HG03521 (cell line): ENCODE measurements around the gene ZNF256.
A peak's percentile ranks its signal among the peaks of the same experiment; 100 is the strongest.

ENCODE experiments used
- ATAC-seq: cut with Tn5 transposase; IDR thresholded peaks from one replicate; pipeline ENCODE4 v1.9.1; 2021; ENCODE audit warnings: mild to moderate bottlenecking, moderate library complexity; ENCODE audit not compliant: unreplicated experiment

Gene ZNF256

DNA sequence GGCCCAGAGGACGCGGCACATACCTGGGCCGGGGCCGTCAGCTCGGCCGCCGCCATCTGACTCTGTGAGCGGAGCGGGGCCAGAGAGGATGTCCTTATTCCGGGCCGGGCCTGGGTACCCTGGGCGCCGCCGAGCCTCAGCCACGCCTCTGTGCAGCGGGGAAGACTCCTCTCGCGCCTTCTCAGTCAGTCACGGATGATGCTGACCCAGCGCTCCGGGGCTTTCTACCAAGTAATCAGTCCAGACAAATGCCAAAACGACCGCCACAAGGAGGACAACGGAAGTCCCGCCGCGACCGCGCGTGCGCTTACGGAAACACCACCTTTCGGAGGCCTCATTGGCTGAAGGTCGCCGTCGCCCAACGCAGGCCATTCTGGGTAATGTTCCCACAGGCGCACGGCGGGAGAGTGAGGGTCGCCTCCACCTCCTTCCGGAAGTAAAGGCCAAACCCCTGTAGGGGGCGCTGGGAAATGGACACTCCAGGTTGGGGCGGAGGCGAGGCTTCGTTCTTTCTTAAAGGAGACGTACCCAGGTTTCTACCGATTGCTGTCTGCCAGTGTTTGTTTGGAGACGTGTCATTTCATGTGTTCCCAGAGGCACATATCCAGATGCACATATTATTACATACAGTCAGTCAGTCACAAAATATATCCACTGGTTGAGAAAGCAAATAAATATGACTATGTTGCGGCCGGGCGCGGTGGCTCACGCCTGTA lies at the start of gene ZNF256:
Gene ZNF256 (minus strand): TSS at position 288 of the 716 bp plus-strand sequence. CDS start 232 bp downstream, at position 56.
- peak; percentile 78 for ATAC-seq

DNA sequence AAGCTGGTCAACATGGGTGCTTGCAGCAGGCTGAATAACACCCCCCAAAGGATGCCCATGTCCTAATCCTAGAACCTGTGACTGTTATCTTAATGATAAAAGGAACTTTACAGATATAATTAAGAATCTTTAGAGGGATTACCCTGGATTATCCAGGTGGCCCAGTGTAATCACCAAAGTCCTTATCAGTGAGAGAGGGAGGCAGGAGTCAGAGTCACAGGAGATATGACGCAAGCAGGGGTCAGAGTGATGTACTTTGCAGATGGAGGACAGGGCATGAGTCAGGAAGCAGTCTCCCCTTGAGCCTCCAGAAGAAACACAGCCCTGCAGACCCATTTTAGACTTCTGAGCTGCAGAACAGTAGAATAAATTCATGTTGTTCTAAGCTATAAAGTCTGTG lies 45.3 kb upstream of the ZNF256 start:
- ATAC-seq, result no peak

- ATAC-seq, result no peak
Observed at GRCh38 chr19:57978586-57979289, 31.2 kb upstream of the ZNF256 start.

- no peak for ATAC-seq
Observed at GRCh38 chr19:57974434-57974833, 26.9 kb upstream of the ZNF256 start, which contains the start of gene C19orf18. Gene C19orf18, minus strand, starts transcription at chr19:57974534. Its CDS starts 102 bp downstream, at chr19:57974432.

DNA sequence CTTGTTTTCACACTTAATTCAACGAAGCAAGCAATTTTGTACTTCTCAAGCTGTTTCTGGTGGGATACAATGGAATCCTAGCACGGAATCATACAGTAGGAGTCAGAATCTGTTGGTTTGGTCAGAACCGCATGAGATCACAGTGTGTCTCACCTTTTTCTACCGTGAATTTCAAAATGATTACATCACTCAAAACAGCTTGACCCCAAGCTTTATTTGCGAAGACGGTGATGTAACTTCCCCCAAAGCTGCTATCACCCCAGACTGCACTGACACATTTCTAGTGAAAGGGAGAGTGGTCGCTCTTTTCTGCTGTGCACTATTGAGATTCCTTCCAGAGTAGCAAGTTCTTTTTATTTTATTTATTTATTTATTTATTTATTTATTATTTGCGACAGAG lies 17.3 kb upstream of the ZNF256 start:
- no peak for ATAC-seq

DNA sequence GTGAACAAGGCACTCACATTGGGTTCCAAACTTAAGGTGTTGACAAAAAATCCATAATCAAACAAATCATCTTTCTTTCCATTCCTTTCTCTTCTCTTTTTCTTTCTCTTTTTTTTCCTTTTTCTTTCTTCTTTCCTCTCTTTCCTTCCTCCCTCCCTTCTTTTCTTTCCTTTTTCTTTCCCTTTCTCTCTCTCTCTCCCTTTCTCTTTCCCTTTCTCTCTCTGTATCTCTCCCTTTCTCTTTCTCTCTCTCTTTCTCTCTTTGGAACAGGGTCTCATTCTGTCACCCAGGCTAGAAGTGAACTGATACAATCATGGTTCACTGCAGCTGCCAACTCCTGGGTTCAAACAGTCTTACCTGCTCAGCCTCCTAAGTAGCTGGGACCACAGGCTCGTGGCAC lies 14.3 kb upstream of the ZNF256 start:
- no peak for ATAC-seq

- no peak for ATAC-seq
Observed at GRCh38 chr19:57954996-57955395, 7.5 kb upstream of the ZNF256 start.

GRCh38 chr19:57949702-57950101 lies 2.2 kb upstream of the ZNF256 start:
- ATAC-seq, result no peak

GRCh38 chr19:57949296-57949695 lies 1.8 kb upstream of the ZNF256 start:
- ATAC-seq, result no peak

DNA sequence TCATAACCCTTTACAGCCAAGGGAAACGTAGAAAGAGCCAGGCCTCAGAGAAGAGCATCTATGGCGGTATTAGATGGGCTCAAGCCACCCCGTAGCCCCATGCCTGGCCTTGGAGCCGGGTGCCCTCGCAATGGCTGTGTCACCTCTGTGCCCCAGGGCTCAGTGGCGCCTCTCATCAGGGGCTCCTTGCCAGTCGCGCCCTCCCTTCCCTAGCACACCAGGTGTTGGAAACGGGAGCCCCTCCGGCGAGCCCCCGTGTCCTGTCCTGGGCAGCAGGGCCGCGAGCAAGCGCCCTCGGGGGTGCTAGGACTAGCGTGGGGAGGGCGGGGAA lies 453 bp downstream of the ZNF256 start:
- no peak for ATAC-seq

- ATAC-seq, result no peak
Observed at GRCh38 chr19:57946316-57946715, 1.2 kb downstream of the ZNF256 start.

GRCh38 chr19:57941593-57941992 lies 5.9 kb downstream of the ZNF256 start:
- ATAC-seq, result no peak

DNA sequence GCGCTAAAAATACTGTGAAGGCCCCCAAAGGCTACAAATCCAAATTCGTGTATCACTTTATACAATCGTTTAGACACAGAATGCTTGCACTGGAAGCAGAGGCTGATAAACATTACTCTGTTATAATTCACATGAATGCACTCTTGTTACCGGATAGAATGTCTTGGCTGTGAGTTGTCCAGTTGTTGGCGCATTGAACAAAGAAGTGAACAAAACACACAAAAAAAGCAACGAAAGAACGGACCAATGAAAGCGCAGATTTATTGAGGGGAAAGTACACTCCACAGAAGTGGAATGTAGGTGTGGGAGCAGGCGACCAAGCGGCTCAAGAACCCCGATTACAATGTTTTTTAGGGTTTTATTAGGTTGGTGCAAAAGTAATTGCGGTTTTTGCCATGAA lies 11.8 kb downstream of the ZNF256 start:
- ATAC-seq, result no peak

DNA sequence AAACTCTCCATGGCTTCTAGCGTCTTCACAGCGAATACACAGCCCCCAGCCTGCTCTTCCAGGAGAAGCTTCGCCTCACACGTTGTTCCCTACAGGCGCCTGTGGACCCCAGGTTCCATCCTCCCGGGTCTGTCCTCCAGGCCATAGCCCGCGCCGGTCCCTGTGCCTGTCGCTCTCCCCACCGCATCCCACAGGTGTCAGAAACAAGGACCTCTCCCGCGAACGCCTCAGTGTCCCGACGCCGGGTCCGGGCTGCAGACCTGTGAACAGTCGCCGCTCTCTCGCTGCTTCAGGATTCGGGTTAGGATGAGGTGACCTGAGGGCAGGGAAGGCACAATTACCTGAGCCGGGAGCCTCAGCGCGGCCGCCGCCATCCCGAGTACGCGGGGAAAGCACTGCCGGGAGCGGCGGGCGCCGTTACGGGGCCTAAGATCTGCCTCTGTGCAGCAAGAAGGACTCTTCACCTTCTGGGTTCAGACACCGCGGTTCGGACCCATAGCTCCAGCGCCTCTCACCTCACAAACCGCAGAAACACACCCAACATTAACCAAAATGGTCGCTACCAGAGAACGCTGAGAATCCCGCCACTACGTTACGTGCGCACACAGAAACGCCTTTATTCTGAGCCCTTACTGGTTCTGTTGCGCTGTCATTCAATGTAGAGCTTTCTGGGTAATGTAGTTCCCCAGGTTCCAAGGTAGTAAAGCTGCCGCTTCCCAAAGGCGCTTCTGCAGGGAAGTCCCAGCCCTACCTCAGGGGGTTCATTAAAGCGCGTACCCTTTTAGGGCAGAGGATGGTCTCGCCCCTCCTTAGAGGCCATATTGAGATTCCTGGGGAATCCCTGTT lies 12.5 kb downstream of the ZNF256 start, which contains the start of gene ZNF418:
Gene ZNF418 (minus strand): TSS at position 583 of the 846 bp plus-strand sequence. CDS start 1,580 bp downstream, outside the sequence.
- ATAC-seq, result no peak

- ATAC-seq, result no peak
Observed at GRCh38 chr19:57927587-57927986, 19.9 kb downstream of the ZNF256 start.

- peak; percentile 95 for ATAC-seq
Observed at GRCh38 chr19:57916168-57916995, 31.1 kb downstream of the ZNF256 start, which contains the start of gene ZNF417. Gene ZNF417, minus strand, starts transcription at chr19:57916592. Its CDS starts 181 bp downstream, at chr19:57916411.

DNA sequence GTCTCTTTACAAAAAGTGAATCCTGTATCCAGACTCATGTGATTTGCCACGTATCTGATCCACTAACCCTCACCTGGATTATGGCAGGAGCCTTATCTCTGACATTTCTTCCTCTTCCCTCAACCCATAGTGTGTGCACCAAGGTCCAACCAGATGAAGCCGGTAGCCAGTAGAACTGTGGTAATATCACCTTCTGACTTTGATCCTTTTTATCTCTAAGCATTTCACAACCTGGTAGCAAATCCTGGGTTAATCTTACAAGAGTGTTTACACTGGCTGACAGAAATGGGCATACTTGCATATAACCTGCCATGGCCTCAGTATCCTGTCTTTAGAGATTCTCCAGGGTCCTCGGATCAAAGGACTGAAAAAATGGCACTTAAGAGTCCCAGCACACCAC lies 33.0 kb downstream of the ZNF256 start:
- ATAC-seq, result no peak

GRCh38 chr19:57907394-57907793 lies 40.1 kb downstream of the ZNF256 start:
- no peak for ATAC-seq

DNA sequence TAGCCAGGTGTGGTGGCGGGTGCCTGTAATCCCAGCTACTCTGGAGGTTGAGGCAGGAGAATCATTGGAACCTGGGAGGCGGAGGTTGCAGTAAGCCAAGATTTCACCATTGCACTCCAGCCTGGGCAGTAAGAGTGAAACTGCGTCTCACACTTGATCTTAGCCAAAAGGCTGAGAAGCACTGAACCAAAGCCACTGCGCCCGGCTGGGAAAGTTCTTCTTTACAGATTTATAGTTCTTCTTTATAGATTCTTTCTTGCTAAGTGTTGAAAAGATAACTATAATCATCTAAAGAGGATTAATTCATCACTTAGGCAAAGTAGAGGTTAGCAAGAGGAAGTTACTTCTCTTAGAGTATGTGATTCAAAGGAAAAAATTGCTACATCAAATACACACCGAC lies 42.2 kb downstream of the ZNF256 start:
- no peak for ATAC-seq

- ATAC-seq, result no peak
Observed at GRCh38 chr19:57903618-57904184, 43.8 kb downstream of the ZNF256 start.
